K562 (cell line): ENCODE measurements around the gene SMOC2. TPM values are rescaled to one million over a fixed set of nuclear protein-coding genes. Genes with fewer than 3 reads are reported as not detected.

Experiments used
- ATAC-seq: fragments of 200-7000 bp; cut with Tn5 transposase; 3 replicates; pipeline ENCODE4 v1.9.1; 2020; ENCODE audit warnings: moderate library complexity
- BruUV-seq: library from RNA; stranded (reverse); fragments of 400-500 nt; replicated peaks from 2 replicates; lab custom pipeline; 2021; lab: Mats Ljungman, UMichigan
- CTCF ChIA-PET: fragments of 300-600 bp; formaldehyde crosslinking; extraction: SDS; loops from one replicate; lab custom pipeline; 2021; ENCODE audit warnings: low intra/inter-chr PET ratio; lab: Yijun Ruan, JAX
- POLR2A ChIA-PET: fragments of 300-600, 350-650 bp; sonication (Branson Sonifier 250); formaldehyde crosslinking; extraction: SDS; loops from one replicate; lab custom pipeline; 2021; ENCODE audit warnings: antibody characterized with exemption, inconsistent platforms; lab: Yijun Ruan, JAX
- DNase-seq, 4 experiments: peaks; one replicate each; pipeline versions ENCODE4 v3.0.0 to v3.0.0-alpha.2; 2011 to 2018; ENCODE audit warnings: low spot score in 3 of 4, mixed read lengths in 3 of 4; ENCODE audit errors: extremely low read depth in 1 of 4
- FAIRE-seq: peaks from 2 replicates; lab custom pipeline; 2011; peaks lifted over from hg19 to GRCh38; lab: Jason Lieb, UNC
- H2AFZ ChIP-seq: 2 replicates; pipeline ENCODE4 v1.6.0; 2011; ENCODE audit warnings: low read depth, low read length, control low read depth, inconsistent platforms
- H3K27ac ChIP-seq: fragments of 200-600 bp; 3 replicates; pipeline ENCODE4 v1.8.0; 2011; ENCODE audit warnings: low read depth, mild to moderate bottlenecking, control low read depth, inconsistent platforms, low read length, moderate library complexity, mixed read lengths; ENCODE audit errors: extremely low read depth
- H3K27me3 ChIP-seq, 2 experiments: fragments of 300-600 bp in 1 of 2; 2 replicates in 1 of 2; 3 replicates in 1 of 2; pipeline versions ENCODE4 v1.6.0 to v1.8.0; 2011; ENCODE audit warnings: inconsistent platforms in 2 of 2, low read length in 2 of 2, mild to moderate bottlenecking in 1 of 2, mixed read lengths in 1 of 2, moderate library complexity in 1 of 2; ENCODE audit not compliant: control insufficient read depth in 2 of 2, insufficient read depth in 2 of 2
- H3K36me3 ChIP-seq: fragments of 300-600 bp; 3 replicates; pipeline ENCODE4 v1.8.0; 2011; ENCODE audit warnings: mild to moderate bottlenecking, low read length, inconsistent platforms; ENCODE audit not compliant: control insufficient read depth, insufficient read depth
- H3K4me1 ChIP-seq, 2 experiments: fragments of 200-600 bp in 1 of 2; replicated peaks in 1 of 2; 2 replicates in 1 of 2; 3 replicates in 1 of 2; pipeline versions ENCODE4 v1.5.1 to v1.8.0; 2011; ENCODE audit warnings: inconsistent platforms in 2 of 2, low read length in 2 of 2, mild to moderate bottlenecking in 1 of 2, mixed read lengths in 1 of 2, moderate library complexity in 1 of 2; ENCODE audit not compliant: control insufficient read depth in 2 of 2, insufficient read depth in 2 of 2
- H3K4me2 ChIP-seq: 2 replicates; pipeline ENCODE4 v1.6.1; 2011; ENCODE audit warnings: low read length, control low read depth, inconsistent platforms, mixed read lengths; ENCODE audit not compliant: insufficient read depth
- H3K4me3 ChIP-seq: fragments of 200-600 bp; sonication (generic), shearing (Covaris generic); 2 replicates; pipeline ENCODE4 v1.5.1; 2016; ENCODE audit warnings: control low read depth, inconsistent platforms
- H3K79me2 ChIP-seq: fragments of 200-600 bp; 3 replicates; pipeline ENCODE4 v1.8.0; 2011; ENCODE audit warnings: low read length, inconsistent platforms; ENCODE audit not compliant: control insufficient read depth, insufficient read depth
- H3K9ac ChIP-seq, 2 experiments: 2 replicates each; pipeline versions ENCODE4 v1.6.0 to v1.6.1; 2011; ENCODE audit warnings: low read depth in 2 of 2, low read length in 2 of 2, control low read depth in 1 of 2, inconsistent platforms in 1 of 2, mild to moderate bottlenecking in 1 of 2, mixed read lengths in 1 of 2; ENCODE audit not compliant: insufficient read depth in 1 of 2
- H3K9me1 ChIP-seq: one replicate; pipeline ENCODE4 v1.6.0; 2011; ENCODE audit warnings: inconsistent platforms, mild to moderate bottlenecking, low read length, moderate library complexity; ENCODE audit not compliant: control insufficient read depth, insufficient read depth
- H3K9me3 ChIP-seq: replicated peaks from 2 replicates; pipeline ENCODE4 v1.5.1; 2011; ENCODE audit warnings: low read depth, low read length, inconsistent platforms; ENCODE audit not compliant: control insufficient read depth, insufficient read depth
- H4K20me1 ChIP-seq: replicated peaks from 2 replicates; pipeline ENCODE4 v1.6.1; 2011; ENCODE audit warnings: low read length, inconsistent platforms, mixed read lengths; ENCODE audit not compliant: control insufficient read depth, insufficient read depth
- CHCHD3 ChIP-seq: fragments of 250-450 bp; sonication (Bioruptor Pico); IDR thresholded peaks from 2 replicates; pipeline ENCODE4 v2.1.2; 2022; ENCODE audit warnings: mild to moderate bottlenecking
- FOXK2 ChIP-seq, 2 experiments: fragments of 450-650 bp; IDR thresholded peaks in 1 of 2; conservative IDR thresholded peaks in 1 of 2; 2 replicates each; pipeline ENCODE4 v1.6.1; 2016; ENCODE audit warnings: low read depth in 2 of 2, mild to moderate bottlenecking in 1 of 2
- GATAD2B ChIP-seq: fragments of 450-650 bp; IDR thresholded peaks from 2 replicates; pipeline ENCODE4 v1.6.1; 2017; ENCODE audit warnings: mild to moderate bottlenecking, borderline replicate concordance
- PYGO2 ChIP-seq: fragments of 450-650 bp; IDR thresholded peaks from 2 replicates; pipeline ENCODE4 v1.6.1; 2016; ENCODE audit warnings: mild to moderate bottlenecking, missing genetic modification characterization, moderate library complexity, missing compliant biosample characterization
- TBL1XR1 ChIP-seq, 2 experiments: IDR thresholded peaks; 2 replicates each; pipeline ENCODE4 v1.6.1; 2012; ENCODE audit warnings: improper control_type of control experiment in 2 of 2, low read length in 2 of 2, mild to moderate bottlenecking in 1 of 2
- ZFP36 ChIP-seq: fragments of 150-350 bp; IDR thresholded peaks from 2 replicates; pipeline ENCODE4 v1.6.1; 2018; ENCODE audit warnings: low read length, low read depth; ENCODE audit not compliant: partially characterized antibody
- ZNF143 ChIP-seq: sonication (generic); formaldehyde crosslinking; IDR thresholded peaks from 2 replicates; pipeline ENCODE4 v1.9.0; 2022; ENCODE audit warnings: mild to moderate bottlenecking, missing genetic modification reagents
- ZNF224 ChIP-seq: sonication (generic); formaldehyde crosslinking; IDR thresholded peaks from 2 replicates; pipeline ENCODE4 v1.8.0; 2022; ENCODE audit warnings: mild to moderate bottlenecking, missing genetic modification reagents
- ZNF263 ChIP-seq: sonication (generic); formaldehyde crosslinking; IDR thresholded peaks from 2 replicates; pipeline ENCODE4 v1.8.0; 2022; ENCODE audit warnings: mild to moderate bottlenecking, missing genetic modification reagents, borderline replicate concordance
- ZNF644 ChIP-seq: fragments of 200-800 bp; sonication (Bioruptor generic); IDR thresholded peaks from 2 replicates; pipeline ENCODE4 v1.6.1; 2016; ENCODE audit warnings: low read depth, missing genetic modification characterization, missing compliant biosample characterization
- WGBS: fragments of 100-300 bp; shearing (Covaris generic); methylation state at CpG from one replicate; pipeline ENCODE4 v1.1.6; 2016; ENCODE audit warnings: low coverage, mixed read lengths; ENCODE audit not compliant: insufficient coverage; ENCODE audit errors: missing lambda C conversion rate; 5-methylcytosine and 5-hydroxymethylcytosine counted together
- in situ Hi-C: fragments of 300-500 bp; cut with MboI; formaldehyde crosslinking; loops from 4 replicates; pipeline ENCODE4 v1.15.0; 2018; ENCODE audit warnings: inconsistent platforms, mixed read lengths
- intact Hi-C: fragments of 100-400 bp; cut with micrococcal nuclease; formaldehyde crosslinking; loops from 2 replicates; pipeline ENCODE4 v1.14.2; 2022
- polyA plus RNA-seq, 8 experiments: library from polyadenylated mRNA; depleted of rRNA in 4 of 8; stranded (reverse) in 5 of 8; unstranded in 3 of 8; fragments of >200 nt; fragmentation: Nextera tagmentation in 2 of 8; fragmentation: Illumina TruSeq in 1 of 8; extraction: Ambion mirVana in 2 of 8; extraction: Trizol in 1 of 8; gene quantifications; 2 replicates each; pipeline versions ENCODE4 v1.2.1 to v1.2.3, GENCODE V29; 2011 to 2014; ENCODE audit warnings: inconsistent platforms in 1 of 8, missing spikeins in 1 of 8
- total RNA-seq, 7 experiments: library from RNA; depleted of rRNA in 6 of 7; stranded (reverse); fragments of >200 nt in 6 of 7; fragmentation: Illumina TruSeq in 2 of 7; extraction: Trizol in 2 of 7; gene quantifications; 2 replicates each; pipeline versions ENCODE4 v1.2.1 to v1.2.3, GENCODE V29; 2011 to 2021; ENCODE audit warnings: low replicate concordance in 1 of 7
- TF ChIP-seq, protein P1 (sequence below), 3 experiments: fragments of 200-800 bp in 1 of 3; fragments of 250-450 bp in 1 of 3; fragments of 450-650 bp in 1 of 3; sonication (Bioruptor Pico) in 1 of 3; sonication (Bioruptor generic) in 1 of 3; formaldehyde crosslinking in 1 of 3; IDR thresholded peaks; 2 replicates each; pipeline versions ENCODE4 v1.6.1 to v1.8.0; 2016 to 2022; ENCODE audit warnings: mild to moderate bottlenecking in 2 of 3, missing genetic modification characterization in 2 of 3, missing compliant biosample characterization in 1 of 3, moderate library complexity in 1 of 3
- TF ChIP-seq, protein P2 (sequence below): sonication (generic); formaldehyde crosslinking; IDR thresholded peaks from 2 replicates; pipeline ENCODE4 v1.8.0; 2022; ENCODE audit warnings: mild to moderate bottlenecking, low read depth, missing genetic modification reagents

The SMOC2 gene
- total and polyA plus RNA-seq, 9 of the 15 experiments (the other 6 are each of a cell fraction or from before 2014, with no cell fraction given) = 0.45 to 2.3 (median 1.1) TPM

DNA sequence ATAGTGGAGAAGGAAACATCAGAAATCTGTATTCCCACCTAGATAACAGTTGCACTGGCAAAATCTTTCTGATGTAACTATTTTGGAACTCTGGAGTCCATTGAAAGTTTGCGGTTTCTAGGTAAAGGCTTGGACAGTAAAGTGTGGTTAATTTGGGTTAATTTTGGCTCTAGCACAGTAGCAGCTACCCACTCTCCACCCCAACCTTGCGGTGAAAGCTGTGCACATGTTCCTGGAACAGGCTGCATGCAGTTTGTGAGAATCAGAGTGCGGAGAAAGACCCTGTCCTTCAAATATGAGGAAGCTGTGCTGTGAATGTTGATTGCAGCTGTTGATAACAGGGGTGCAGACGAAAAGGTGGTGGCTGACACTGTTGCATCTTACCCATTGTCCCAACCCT, 38.4 kb downstream of the SMOC2 start:
- in situ Hi-C loops (no loop called here), intact Hi-C loops (no loop called here)
- no peaks in the 10 kb centered on the region for H3K79me2 ChIP-seq
- no peaks in the 10 kb centered on the region for H3K9me3 ChIP-seq
- no peak for TF ChIP-seq ZNF143 (CRISPR knock-in tag)
- TF ChIP-seq CHCHD3 (CRISPR knock-in tag) = no peak
- H3K4me2 ChIP-seq = no peak overlapping the region
- ATAC-seq (no peak), FAIRE-seq (no peak), DNase-seq (no peak)
- ChIA-PET CTCF (no interaction called here), POLR2A (no interaction called here)
- H3K9me1 ChIP-seq = no peaks in the 10 kb centered on the region
- H3K4me3 ChIP-seq = no peak overlapping the region
- H4K20me1 ChIP-seq = no peaks in the 10 kb centered on the region
- no peak overlapping the region for H2AFZ ChIP-seq
- 19% methylated on average over 4 of the region's 4 CpGs for WGBS
- H3K27me3 ChIP-seq = peaks cover 0 to under 1% of the 10 kb centered on the region in 2 experiments; a peak in 1 of 5 replicates
- H3K4me1 ChIP-seq = no peaks in the 10 kb centered on the region
- no peak overlapping the region for H3K9ac ChIP-seq
- BruUV-seq = no TSS peak
- no peaks in the 10 kb centered on the region for H3K36me3 ChIP-seq
- H3K27ac ChIP-seq = no peak overlapping the region

DNA sequence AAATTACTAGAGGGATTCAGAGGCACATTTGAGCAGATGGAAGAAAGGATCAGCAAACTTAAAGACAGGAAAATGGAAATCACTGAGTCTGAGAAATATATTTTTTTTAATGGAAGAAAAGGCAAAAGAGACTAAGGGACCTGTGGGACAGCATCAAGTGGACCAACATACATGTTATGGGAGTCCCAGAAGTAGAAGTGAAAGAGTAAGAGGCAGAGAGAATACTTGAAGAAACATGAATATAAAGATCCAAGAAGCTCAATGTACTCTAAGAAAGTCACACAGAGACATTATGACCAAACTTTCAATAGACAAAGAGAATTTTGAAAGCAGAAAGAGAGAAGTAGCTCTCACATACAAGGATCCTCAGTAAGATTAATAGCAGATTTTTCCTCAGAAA, 39.5 kb downstream of the SMOC2 start:
- Histone ChIP-seq H3K9me3 (no peaks in the 10 kb centered on the region), H3K36me3 (no peaks in the 10 kb centered on the region), H3K9ac (no peak overlapping the region), H3K4me1 (no peaks in the 10 kb centered on the region), H3K4me2 (no peak overlapping the region), H2AFZ (no peak overlapping the region), H3K79me2 (no peaks in the 10 kb centered on the region), H3K27ac (no peak overlapping the region), H3K9me1 (no peaks in the 10 kb centered on the region), H4K20me1 (no peaks in the 10 kb centered on the region), H3K27me3 (no peaks in the 10 kb centered on the region), H3K4me3 (no peak overlapping the region)
- in situ Hi-C loops = no loop called here
- ATAC-seq (no peak), FAIRE-seq (no peak), DNase-seq (no peak)
- no TSS peak for BruUV-seq
- POLR2A ChIA-PET = no interaction called here
- intact Hi-C loops = no loop called here
- CTCF ChIA-PET = no interaction called here
- TF ChIP-seq GATAD2B (no peak), ZNF224 (CRISPR knock-in tag) (no peak), ZNF263 (CRISPR knock-in tag) (no peak), ZFP36 (no peak), FOXK2 (conservative IDR thresholded peaks at IDR 0.05 in 1 of 2, IDR thresholded peaks at IDR 0.05 in 1 of 2; ENCODE audit: low read depth in 2 of 2) (no peak), ZNF644 (tag) (no peak), CHCHD3 (CRISPR knock-in tag) (no peak), PYGO2 (tag) (no peak), TBL1XR1 (IDR thresholded peaks at IDR 0.05; ENCODE audit: low read length in 2 of 2) (no peak)
- TF ChIP-seq, protein P1, sequence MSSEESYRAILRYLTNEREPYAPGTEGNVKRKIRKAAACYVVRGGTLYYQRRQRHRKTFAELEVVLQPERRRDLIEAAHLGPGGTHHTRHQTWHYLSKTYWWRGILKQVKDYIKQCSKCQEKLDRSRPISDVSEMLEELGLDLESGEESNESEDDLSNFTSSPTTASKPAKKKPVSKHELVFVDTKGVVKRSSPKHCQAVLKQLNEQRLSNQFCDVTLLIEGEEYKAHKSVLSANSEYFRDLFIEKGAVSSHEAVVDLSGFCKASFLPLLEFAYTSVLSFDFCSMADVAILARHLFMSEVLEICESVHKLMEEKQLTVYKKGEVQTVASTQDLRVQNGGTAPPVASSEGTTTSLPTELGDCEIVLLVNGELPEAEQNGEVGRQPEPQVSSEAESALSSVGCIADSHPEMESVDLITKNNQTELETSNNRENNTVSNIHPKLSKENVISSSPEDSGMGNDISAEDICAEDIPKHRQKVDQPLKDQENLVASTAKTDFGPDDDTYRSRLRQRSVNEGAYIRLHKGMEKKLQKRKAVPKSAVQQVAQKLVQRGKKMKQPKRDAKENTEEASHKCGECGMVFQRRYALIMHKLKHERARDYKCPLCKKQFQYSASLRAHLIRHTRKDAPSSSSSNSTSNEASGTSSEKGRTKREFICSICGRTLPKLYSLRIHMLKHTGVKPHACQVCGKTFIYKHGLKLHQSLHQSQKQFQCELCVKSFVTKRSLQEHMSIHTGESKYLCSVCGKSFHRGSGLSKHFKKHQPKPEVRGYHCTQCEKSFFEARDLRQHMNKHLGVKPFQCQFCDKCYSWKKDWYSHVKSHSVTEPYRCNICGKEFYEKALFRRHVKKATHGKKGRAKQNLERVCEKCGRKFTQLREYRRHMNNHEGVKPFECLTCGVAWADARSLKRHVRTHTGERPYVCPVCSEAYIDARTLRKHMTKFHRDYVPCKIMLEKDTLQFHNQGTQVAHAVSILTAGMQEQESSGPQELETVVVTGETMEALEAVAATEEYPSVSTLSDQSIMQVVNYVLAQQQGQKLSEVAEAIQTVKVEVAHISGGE (CRISPR knock-in tag; IDR thresholded peaks at IDR 0.05) = no peak
- TF ChIP-seq, protein P2, sequence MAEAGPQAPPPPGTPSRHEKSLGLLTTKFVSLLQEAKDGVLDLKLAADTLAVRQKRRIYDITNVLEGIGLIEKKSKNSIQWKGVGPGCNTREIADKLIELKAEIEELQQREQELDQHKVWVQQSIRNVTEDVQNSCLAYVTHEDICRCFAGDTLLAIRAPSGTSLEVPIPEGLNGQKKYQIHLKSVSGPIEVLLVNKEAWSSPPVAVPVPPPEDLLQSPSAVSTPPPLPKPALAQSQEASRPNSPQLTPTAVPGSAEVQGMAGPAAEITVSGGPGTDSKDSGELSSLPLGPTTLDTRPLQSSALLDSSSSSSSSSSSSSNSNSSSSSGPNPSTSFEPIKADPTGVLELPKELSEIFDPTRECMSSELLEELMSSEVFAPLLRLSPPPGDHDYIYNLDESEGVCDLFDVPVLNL (CRISPR knock-in tag) = no peak
